Ishikawa (cell line): ENCODE data around the gene RNF150.

Experiments used
- CEBPB ChIP-seq: IDR thresholded peaks from 2 replicates; pipeline ENCODE4 v1.6.1; 2012
- CREB1 ChIP-seq: IDR thresholded peaks from 2 replicates; pipeline ENCODE4 v1.6.1; 2012; ENCODE audit warnings: low read depth
- EGR1 ChIP-seq: IDR thresholded peaks from 2 replicates; pipeline ENCODE4 v1.6.1; 2012
- EP300 ChIP-seq: IDR thresholded peaks from 2 replicates; pipeline ENCODE4 v1.6.1; 2012; ENCODE audit warnings: borderline replicate concordance
- FOXM1 ChIP-seq: IDR thresholded peaks from 2 replicates; pipeline ENCODE4 v1.6.1; 2012; ENCODE audit warnings: low read depth, borderline replicate concordance
- NFIC ChIP-seq: IDR thresholded peaks from 2 replicates; pipeline ENCODE4 v1.6.1; 2012
- RAD21 ChIP-seq: IDR thresholded peaks from 2 replicates; pipeline ENCODE4 v1.6.1; 2012; ENCODE audit warnings: low read depth
- REST ChIP-seq: IDR thresholded peaks from 2 replicates; pipeline ENCODE4 v1.6.1; 2012; ENCODE audit warnings: low read depth, mild to moderate bottlenecking
- TAF1 ChIP-seq: IDR thresholded peaks from 2 replicates; pipeline ENCODE4 v1.6.1; 2012; ENCODE audit warnings: low read depth, mild to moderate bottlenecking
- TEAD4 ChIP-seq: IDR thresholded peaks from 2 replicates; pipeline ENCODE4 v1.6.1; 2012
- YY1 ChIP-seq: IDR thresholded peaks from 2 replicates; pipeline ENCODE4 v1.6.1; 2012; ENCODE audit warnings: low read depth
- TF ChIP-seq, protein P1 (sequence below): IDR thresholded peaks from 2 replicates; pipeline ENCODE4 v1.6.1; 2012
- TF ChIP-seq, protein P2 (sequence below): IDR thresholded peaks from 2 replicates; pipeline ENCODE4 v1.6.1; 2012

DNA sequence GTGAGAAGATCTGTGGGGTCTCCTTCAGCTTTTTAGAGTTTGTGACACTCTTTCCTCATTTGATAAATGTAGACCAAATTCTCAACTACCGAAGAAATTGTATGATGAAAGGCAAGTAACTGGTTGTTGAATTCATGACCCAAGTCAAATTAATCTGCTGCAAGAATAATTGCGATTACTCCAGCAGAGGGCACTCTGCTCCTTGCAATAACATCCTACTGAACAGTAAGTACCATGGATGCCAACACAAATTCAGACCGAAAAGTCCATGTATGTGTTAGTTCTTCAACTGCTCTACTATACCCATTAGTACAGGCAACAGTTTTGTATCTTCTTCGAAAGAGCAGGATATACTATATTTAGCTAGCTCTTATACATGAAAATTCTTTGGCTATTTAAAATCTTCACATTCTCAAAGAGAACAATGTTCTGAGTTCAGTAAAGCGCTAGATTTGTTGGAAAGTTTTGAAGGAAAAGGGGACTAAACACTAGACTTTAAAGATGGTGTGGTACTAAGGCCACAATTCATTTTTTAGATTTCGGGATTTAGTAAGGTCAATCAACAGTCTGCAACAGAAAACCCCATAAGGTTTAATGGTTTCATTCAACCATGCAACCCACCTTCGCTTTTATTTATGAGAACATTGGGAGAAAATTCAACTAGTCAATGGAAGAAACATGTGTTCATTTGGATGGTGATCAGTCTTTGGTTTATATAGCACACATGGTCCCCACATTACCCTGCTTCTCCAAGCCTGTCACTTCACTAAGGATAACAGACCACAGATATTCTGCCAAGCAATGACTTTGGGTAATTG is 271.7 kb downstream of the RNF150 start:
- TF ChIP-seq RAD21, result peak; percentile 96
- TF ChIP-seq, protein P1, sequence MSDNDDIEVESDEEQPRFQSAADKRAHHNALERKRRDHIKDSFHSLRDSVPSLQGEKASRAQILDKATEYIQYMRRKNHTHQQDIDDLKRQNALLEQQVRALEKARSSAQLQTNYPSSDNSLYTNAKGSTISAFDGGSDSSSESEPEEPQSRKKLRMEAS, result no peak
- no peak for TF ChIP-seq REST
- TF ChIP-seq CREB1, result no peak
- TF ChIP-seq TEAD4, result no peak
- no peak for TF ChIP-seq EGR1
- TF ChIP-seq, protein P2, sequence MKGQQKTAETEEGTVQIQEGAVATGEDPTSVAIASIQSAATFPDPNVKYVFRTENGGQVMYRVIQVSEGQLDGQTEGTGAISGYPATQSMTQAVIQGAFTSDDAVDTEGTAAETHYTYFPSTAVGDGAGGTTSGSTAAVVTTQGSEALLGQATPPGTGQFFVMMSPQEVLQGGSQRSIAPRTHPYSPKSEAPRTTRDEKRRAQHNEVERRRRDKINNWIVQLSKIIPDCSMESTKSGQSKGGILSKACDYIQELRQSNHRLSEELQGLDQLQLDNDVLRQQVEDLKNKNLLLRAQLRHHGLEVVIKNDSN, result no peak
- TF ChIP-seq YY1, result no peak
- TF ChIP-seq NFIC, result no peak; the same call in 1 of the 2 replicates
- TF ChIP-seq EP300, result no peak
- TF ChIP-seq FOXM1, result no peak
- TF ChIP-seq CEBPB, result no peak
- TF ChIP-seq TAF1, result no peak
